ENCODE data around the gene RSPH4A.
A peak's percentile ranks its signal among the peaks of the same experiment; 100 is the strongest.
"Not testable (repeated sequence)": the region's sequence is repeated elsewhere in the genome, so short reads cannot be mapped to it uniquely, and the experiment has no call there.

RSPH4A gene

GRCh38 chr6:116615937-116616736, at the start of gene RSPH4A:
TSS of gene RSPH4A (plus strand) at chr6:116616479. CDS start at chr6:116616624, 145 bp downstream.
- peak; percentile 93 for DNase-seq

- no peak for DNase-seq
Observed at GRCh38 chr6:116568111-116568510, 48.2 kb upstream of the RSPH4A start.

- no peak for DNase-seq
Observed at GRCh38 chr6:116568821-116569755, 47.2 kb upstream of the RSPH4A start.

- peak; percentile 99 for DNase-seq
Observed at GRCh38 chr6:116570856-116571682, 45.2 kb upstream of the RSPH4A start, which contains the start of gene RWDD1. TSS of gene RWDD1 (plus strand) at chr6:116571504. CDS start at chr6:116571583, 79 bp downstream.

- no peak for DNase-seq
Observed at GRCh38 chr6:116571683-116572000, 44.6 kb upstream of the RSPH4A start.

GRCh38 chr6:116572162-116572561, 44.1 kb upstream of the RSPH4A start:
- DNase-seq: no peak

GRCh38 chr6:116575227-116575626, 41.1 kb upstream of the RSPH4A start:
- DNase-seq: no peak

DNA sequence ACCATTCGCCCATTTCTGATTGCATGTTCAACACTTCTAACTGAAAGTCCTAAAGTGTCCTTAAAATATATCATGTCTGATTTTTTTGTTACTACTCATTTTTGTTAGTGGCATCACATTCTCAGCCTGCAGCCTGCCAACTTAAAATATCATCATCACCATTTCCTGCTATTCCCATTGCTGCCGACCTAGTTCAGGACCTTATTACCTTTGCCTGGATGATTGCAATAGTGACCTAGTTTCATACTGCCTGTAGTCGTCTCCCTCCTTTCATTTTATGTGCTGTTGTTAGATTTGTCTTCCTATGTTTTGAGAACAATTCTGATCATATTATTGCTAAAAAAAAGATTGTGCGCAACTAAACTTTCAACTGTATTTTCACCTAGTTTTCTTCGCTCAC, 38.8 kb upstream of the RSPH4A start:
- DNase-seq: no peak

DNA sequence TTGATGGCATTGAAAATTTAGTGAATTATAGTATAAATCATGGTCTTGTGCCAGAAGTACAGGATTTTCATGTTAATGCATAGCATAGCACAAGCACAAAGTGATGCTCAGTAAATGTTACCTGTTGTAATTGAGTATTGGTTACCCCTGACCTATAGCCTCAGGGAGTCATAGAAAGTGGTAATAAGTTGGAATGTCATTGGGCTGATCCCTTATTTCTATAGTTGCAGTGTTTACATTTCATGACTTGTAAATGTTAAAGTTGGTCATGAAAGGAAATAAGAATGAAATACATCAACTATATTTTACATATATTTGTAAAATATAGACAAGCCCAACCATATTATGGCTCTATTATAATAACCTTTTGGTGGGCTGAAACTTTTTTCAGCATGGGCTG, 37.9 kb upstream of the RSPH4A start:
- DNase-seq: no peak

DNA sequence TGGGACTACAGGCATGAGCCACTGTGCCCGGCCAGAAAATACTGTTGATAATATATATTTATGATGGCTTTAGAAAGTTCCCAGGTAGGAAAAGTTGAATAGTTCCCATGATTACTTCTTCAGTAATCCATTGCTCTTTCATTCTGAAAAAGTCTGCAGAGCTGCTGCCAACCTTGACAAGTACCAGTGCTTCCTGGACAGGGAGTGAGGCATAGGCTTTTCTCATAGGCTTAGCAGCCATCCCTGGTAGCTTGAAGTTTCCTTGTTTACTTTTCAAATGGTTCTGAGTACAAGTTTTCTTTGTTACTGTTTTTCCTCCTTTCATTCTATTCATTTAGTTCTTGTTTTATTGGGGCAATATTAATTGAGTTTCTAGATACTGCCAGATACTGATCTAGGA, 37.1 kb upstream of the RSPH4A start:
- no peak for DNase-seq

- DNase-seq: no peak
Observed at GRCh38 chr6:116580198-116580597, 36.1 kb upstream of the RSPH4A start.

GRCh38 chr6:116586276-116586675, 30.0 kb upstream of the RSPH4A start:
- no peak for DNase-seq

GRCh38 chr6:116586738-116587137, 29.5 kb upstream of the RSPH4A start:
- DNase-seq: no peak

- DNase-seq: no peak
Observed at GRCh38 chr6:116595247-116595646, 21.0 kb upstream of the RSPH4A start.

GRCh38 chr6:116596815-116597214, 19.5 kb upstream of the RSPH4A start:
- no peak for DNase-seq

- DNase-seq: not testable (repeated sequence)
Observed at GRCh38 chr6:116603916-116604315, 12.4 kb upstream of the RSPH4A start.

GRCh38 chr6:116604868-116605267, 11.4 kb upstream of the RSPH4A start:
- DNase-seq: not testable (repeated sequence)

GRCh38 chr6:116605935-116606334, 10.3 kb upstream of the RSPH4A start:
- no peak for DNase-seq

- no peak for DNase-seq
Observed at GRCh38 chr6:116611056-116611455, 5.2 kb upstream of the RSPH4A start.

GRCh38 chr6:116616737-116617053, 416 bp downstream of the RSPH4A start:
- DNase-seq: no peak

- DNase-seq: no peak
Observed at GRCh38 chr6:116624036-116624805, 7.9 kb downstream of the RSPH4A start.

DNA sequence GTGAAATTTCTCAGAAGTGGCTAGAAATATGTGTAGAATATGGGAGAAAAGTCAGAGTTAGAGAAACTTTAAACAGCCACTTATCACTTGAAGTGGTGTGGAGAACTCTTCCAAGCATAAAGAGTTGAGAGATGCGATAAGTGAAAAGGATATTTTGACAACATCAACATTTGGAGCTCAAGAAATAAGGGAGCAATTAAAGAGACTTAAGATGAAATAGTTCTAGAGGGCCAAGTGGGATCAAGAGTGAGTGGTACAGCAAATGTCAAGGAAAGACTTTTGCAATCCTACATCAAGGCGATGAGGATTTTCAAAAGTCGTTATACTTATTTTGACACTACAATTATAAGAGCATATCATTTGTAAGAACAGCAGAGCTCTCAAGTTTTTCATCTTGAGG, 9.6 kb downstream of the RSPH4A start:
- DNase-seq: no peak
